Fibroblast of lung (primary cell): ENCODE results near the gene OVOL2. TPM values are rescaled to one million over a fixed set of nuclear protein-coding genes. Genes with fewer than 3 reads are reported as not detected.
"Not testable (repeated sequence)": the region's sequence is repeated elsewhere in the genome, so short reads cannot be mapped to it uniquely, and the experiment has no call there.

Experiments used
- DNase-seq, 2 donors: peaks; one replicate each; pipeline versions ENCODE4 v3.0.0 to v3.0.0-alpha.2; 2010; ENCODE audit warnings: low read depth in 2 of 2
- H2AFZ ChIP-seq: 2 replicates; pipeline ENCODE4 v1.5.1; 2012; ENCODE audit warnings: low read length, control low read depth, inconsistent platforms
- H3K27ac ChIP-seq: 2 replicates; pipeline ENCODE4 v1.5.1; 2011; ENCODE audit warnings: low read length, control low read depth; ENCODE audit not compliant: insufficient read depth
- H3K27me3 ChIP-seq: 2 replicates; pipeline ENCODE4 v1.5.1; 2011; ENCODE audit warnings: mild to moderate bottlenecking, low read length; ENCODE audit not compliant: control insufficient read depth, insufficient read depth
- H3K36me3 ChIP-seq: 2 replicates; pipeline ENCODE4 v1.5.1; 2011; ENCODE audit warnings: low read length; ENCODE audit not compliant: control insufficient read depth, insufficient read depth
- H3K4me1 ChIP-seq: 2 replicates; pipeline ENCODE4 v1.5.1; 2011; ENCODE audit warnings: low read length; ENCODE audit not compliant: control insufficient read depth, insufficient read depth; ENCODE audit errors: extremely low read depth
- H3K4me2 ChIP-seq: 2 replicates; pipeline ENCODE4 v1.5.1; 2011; ENCODE audit warnings: low read length, control low read depth; ENCODE audit not compliant: insufficient read depth; ENCODE audit errors: extremely low read depth
- H3K4me3 ChIP-seq, 4 experiments: fragments of 200-600 bp in 1 of 4; sonication (generic) in 1 of 4; replicated peaks in 1 of 4; 2 replicates each; pipeline ENCODE4 v1.5.1; 2011 to 2016; ENCODE audit warnings: low read length in 4 of 4, low read depth in 3 of 4, mild to moderate bottlenecking in 3 of 4, control low read depth in 2 of 4, inconsistent platforms in 1 of 4, mixed read lengths in 1 of 4; ENCODE audit not compliant: insufficient read depth in 1 of 4; ENCODE audit errors: control extremely low read depth in 1 of 4
- H3K79me2 ChIP-seq: 2 replicates; pipeline ENCODE4 v1.5.1; 2012; ENCODE audit warnings: mild to moderate bottlenecking, low read length, inconsistent platforms; ENCODE audit not compliant: control insufficient read depth, insufficient read depth
- H3K9ac ChIP-seq: 2 replicates; pipeline ENCODE4 v1.5.1; 2011; ENCODE audit warnings: mild to moderate bottlenecking, low read length, control low read depth; ENCODE audit not compliant: insufficient read depth
- H3K9me3 ChIP-seq: 2 replicates; pipeline ENCODE4 v1.5.1; 2012; ENCODE audit warnings: low read depth, low read length; ENCODE audit not compliant: control insufficient read depth, insufficient read depth
- H4K20me1 ChIP-seq: 2 replicates; pipeline ENCODE4 v1.5.1; 2011; ENCODE audit warnings: low read length; ENCODE audit not compliant: control insufficient read depth, insufficient read depth; ENCODE audit errors: extremely low read depth
- CTCF ChIP-seq, 2 donors: IDR thresholded peaks in 1 of 2; conservative IDR thresholded peaks in 1 of 2; 1 replicate in 1 of 2; 2 replicates in 1 of 2; pipeline ENCODE4 v1.5.1; 2011 to 2012; ENCODE audit warnings: low read length in 2 of 2, control low read depth in 1 of 2, inconsistent platforms in 1 of 2, low read depth in 1 of 2, mild to moderate bottlenecking in 1 of 2
- EZH2 ChIP-seq: IDR thresholded peaks from 2 replicates; pipeline ENCODE4 v1.5.1; 2012; ENCODE audit warnings: low read length, control low read depth, mild to moderate bottlenecking; ENCODE audit errors: missing control alignments
- polyA minus RNA-seq: library from RNA; depleted of rRNA, polyadenylated mRNA; stranded (reverse); fragments of >200 nt; gene quantifications from 2 replicates; pipeline ENCODE4 v1.2.3, GENCODE V29; 2011; ENCODE audit warnings: low replicate concordance
- polyA plus RNA-seq, 2 donors: library from polyadenylated mRNA; depleted of rRNA in 1 of 2; stranded (reverse) in 1 of 2; unstranded in 1 of 2; fragments of >200 nt; gene quantifications; 2 replicates each; pipeline ENCODE4 v1.2.1, GENCODE V29; 2011 to 2012; ENCODE audit warnings: missing spikeins in 1 of 2
- total RNA-seq: library from RNA; depleted of rRNA; stranded (reverse); fragments of >200 nt; gene quantifications from 2 replicates; pipeline ENCODE4 v1.2.1, GENCODE V29; 2014

OVOL2 gene
- total RNA-seq = not detected in 2 replicates
- polyA plus RNA-seq = not detected in 2 replicates
- polyA plus RNA-seq (2012) = not detected in 2 replicates
- not detected in 2 replicates for polyA minus RNA-seq

GRCh38 chr20:18057101-18057993 is at the start of gene OVOL2:
Gene OVOL2 (minus strand): TSS chr20:18057916. CDS start chr20:18057634, 282 bp downstream.
- Histone ChIP-seq H3K79me2 (no peaks in the 10 kb centered on the region), H3K9me3 (no peaks in the 10 kb centered on the region), H2AFZ (no peak within 1 kb of the TSS), H3K27ac (no peak within 1 kb of the TSS), H3K4me3 (no peak within 1 kb of the TSS), H3K36me3 (no peaks in the 10 kb centered on the region), H3K9ac (no peak within 1 kb of the TSS), H4K20me1 (no peaks in the 10 kb centered on the region), H3K4me1 (no peaks in the 10 kb centered on the region), H3K4me2 (peak within 1 kb of the TSS; percentile 35), H3K27me3 (peaks cover 50% of the 10 kb centered on the region)
- no peak for TF ChIP-seq CTCF (conservative IDR thresholded peaks at IDR 0.05 in 1 of 2, IDR thresholded peaks at IDR 0.05 in 1 of 2; ENCODE audit: low read depth in 1 of 2, low read length in 2 of 2)
- peak; percentile 87 for TF ChIP-seq EZH2
- no peak for DNase-seq

- no peak overlapping the region for H3K4me2 ChIP-seq
- no peak overlapping the region for H3K9ac ChIP-seq
- no peaks in the 10 kb centered on the region for H3K36me3 ChIP-seq
- H3K4me3 ChIP-seq = no peak overlapping the region
- H3K4me1 ChIP-seq = no peaks in the 10 kb centered on the region
- no peaks in the 10 kb centered on the region for H3K9me3 ChIP-seq
- no peak for TF ChIP-seq EZH2
- TF ChIP-seq CTCF (conservative IDR thresholded peaks at IDR 0.05 in 1 of 2, IDR thresholded peaks at IDR 0.05 in 1 of 2; ENCODE audit: low read depth in 1 of 2, low read length in 2 of 2) = no peak
- H2AFZ ChIP-seq = no peak overlapping the region
- no peaks in the 10 kb centered on the region for H3K27me3 ChIP-seq
- H3K79me2 ChIP-seq = no peaks in the 10 kb centered on the region
- no peak overlapping the region for H3K27ac ChIP-seq
- no peaks in the 10 kb centered on the region for H4K20me1 ChIP-seq
- DNase-seq = no peak
Observed at GRCh38 chr20:18103497-18103896, 45.8 kb upstream of the OVOL2 start.

GRCh38 chr20:18101125-18101810 is 43.6 kb upstream of the OVOL2 start:
- Histone ChIP-seq H3K9me3 (no peaks in the 10 kb centered on the region), H3K9ac (no peak overlapping the region), H3K79me2 (no peaks in the 10 kb centered on the region), H4K20me1 (no peaks in the 10 kb centered on the region), H3K27me3 (no peaks in the 10 kb centered on the region), H3K4me1 (no peaks in the 10 kb centered on the region), H3K4me3 (no peak overlapping the region), H3K4me2 (no peak overlapping the region), H3K27ac (no peak overlapping the region), H2AFZ (no peak overlapping the region), H3K36me3 (no peaks in the 10 kb centered on the region)
- TF ChIP-seq CTCF (conservative IDR thresholded peaks at IDR 0.05 in 1 of 2, IDR thresholded peaks at IDR 0.05 in 1 of 2; ENCODE audit: low read depth in 1 of 2, low read length in 2 of 2) (no peak), EZH2 (no peak)
- DNase-seq = no peak

- H3K27ac ChIP-seq, H4K20me1 ChIP-seq, H2AFZ ChIP-seq, H3K9ac ChIP-seq, H3K79me2 ChIP-seq, DNase-seq, H3K4me1 ChIP-seq, H3K36me3 ChIP-seq, H3K9me3 ChIP-seq, H3K4me2 ChIP-seq, H3K4me3 ChIP-seq, H3K27me3 ChIP-seq: not testable (repeated sequence)
Observed at GRCh38 chr20:18100569-18100968, 42.9 kb upstream of the OVOL2 start.
